M059J (cell line): ENCODE data around the gene SMTN. TPM values are rescaled to one million over a fixed set of nuclear protein-coding genes. Genes with fewer than 3 reads are reported as not detected.
"Not testable (repeated sequence)": the region's sequence is repeated elsewhere in the genome, so short reads cannot be mapped to it uniquely, and the experiment has no call there.

Experiments used
- DNase-seq: peaks from one replicate; pipeline ENCODE4 v3.0.0-alpha.2; 2012; ENCODE audit warnings: low read depth
- total RNA-seq: library from RNA; depleted of rRNA; stranded (reverse); fragments of >200 nt; shearing (Covaris generic); gene quantifications from 2 replicates; pipeline ENCODE4 v1.2.3, GENCODE V29; 2014

The SMTN gene
- total RNA-seq, 1 experiment from 2014 or later, result 53.2 TPM

GRCh38 chr22:31073125-31073524 lies 8.0 kb upstream of the SMTN start:
- not testable (repeated sequence) for DNase-seq

- DNase-seq, result not testable (repeated sequence)
Observed at GRCh38 chr22:31073545-31074145, 7.5 kb upstream of the SMTN start.

- DNase-seq, result no peak
Observed at GRCh38 chr22:31075961-31076360, 5.2 kb upstream of the SMTN start.

GRCh38 chr22:31077681-31078080 lies 3.4 kb upstream of the SMTN start:
- DNase-seq, result no peak

- not testable (repeated sequence) for DNase-seq
Observed at GRCh38 chr22:31078389-31078788, 2.7 kb upstream of the SMTN start.

GRCh38 chr22:31079095-31079642 lies 1.9 kb upstream of the SMTN start:
- no peak for DNase-seq

- DNase-seq, result no peak
Observed at GRCh38 chr22:31080164-31080847, 812 bp upstream of the SMTN start.

- DNase-seq, result peak; percentile 62
Observed at GRCh38 chr22:31081963-31082605, 966 bp downstream of the SMTN start.

- no peak for DNase-seq
Observed at GRCh38 chr22:31082606-31083376, 1.7 kb downstream of the SMTN start.

GRCh38 chr22:31083377-31083768 lies 2.3 kb downstream of the SMTN start:
- DNase-seq, result no peak

- no peak for DNase-seq
Observed at GRCh38 chr22:31083923-31084810, 3.0 kb downstream of the SMTN start.

- no peak for DNase-seq
Observed at GRCh38 chr22:31084811-31085492, 3.8 kb downstream of the SMTN start.

GRCh38 chr22:31085493-31085824 lies 4.3 kb downstream of the SMTN start:
- no peak for DNase-seq

- DNase-seq, result no peak
Observed at GRCh38 chr22:31085928-31086327, 4.8 kb downstream of the SMTN start.

- no peak for DNase-seq
Observed at GRCh38 chr22:31086703-31087330, 5.7 kb downstream of the SMTN start.

- DNase-seq, result no peak
Observed at GRCh38 chr22:31087744-31088215, 6.7 kb downstream of the SMTN start.

GRCh38 chr22:31088233-31088986 lies 7.3 kb downstream of the SMTN start:
- DNase-seq, result no peak

- DNase-seq, result no peak
Observed at GRCh38 chr22:31089160-31090100, 8.3 kb downstream of the SMTN start.
